GM19372 (cell line): ENCODE results near the gene COL8A2.

Experiments
- ATAC-seq: cut with Tn5 transposase; IDR thresholded peaks from one replicate; pipeline ENCODE4 v1.9.1; 2021; ENCODE audit warnings: mild to moderate bottlenecking, low read depth, moderate library complexity; ENCODE audit not compliant: unreplicated experiment

The COL8A2 gene

DNA sequence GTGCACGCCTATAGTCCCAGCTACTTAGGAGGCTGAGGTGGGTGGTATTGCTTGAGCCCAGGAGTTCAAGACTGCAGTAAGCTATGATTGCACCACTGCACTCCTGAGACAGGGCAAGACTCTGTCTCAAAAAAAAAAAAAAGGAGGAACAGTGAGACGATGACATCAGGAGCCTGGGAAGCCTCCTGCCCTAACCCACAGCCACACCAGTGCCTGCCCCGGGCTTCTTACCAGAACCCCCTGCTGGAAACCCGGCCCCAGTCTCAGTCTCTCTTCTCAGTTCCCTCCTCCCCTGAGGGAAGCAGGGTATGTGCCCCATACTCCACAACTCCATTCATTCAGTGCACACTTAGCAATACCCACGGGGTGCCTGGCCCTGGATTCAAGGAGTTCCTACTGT lies 9.1 kb downstream of the COL8A2 start:
- no peak for ATAC-seq

GRCh38 chr1:36115200-36115669 lies 9.8 kb downstream of the COL8A2 start:
- ATAC-seq: no peak

GRCh38 chr1:36114371-36114770 lies 10.7 kb downstream of the COL8A2 start:
- no peak for ATAC-seq

DNA sequence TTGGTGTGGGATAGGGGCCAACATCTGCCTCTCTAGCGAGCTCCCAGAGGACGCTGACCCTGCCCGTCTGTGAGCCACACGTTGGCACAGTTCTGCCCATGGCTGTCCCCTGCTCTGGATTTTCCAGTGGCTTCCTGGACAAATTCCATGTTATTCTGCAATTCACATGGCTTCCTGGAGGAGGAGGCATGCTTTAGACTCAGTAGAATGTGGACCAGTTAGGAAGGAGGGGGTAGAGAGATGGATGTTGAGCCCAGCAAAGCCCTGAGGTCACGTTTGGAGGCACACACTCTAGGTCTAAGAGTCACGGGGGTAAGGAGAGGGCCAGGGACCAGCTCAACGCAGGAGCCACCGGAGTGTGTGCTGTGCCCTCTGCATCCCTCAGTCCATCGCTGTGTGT lies 12.2 kb downstream of the COL8A2 start:
- ATAC-seq: no peak

- ATAC-seq: no peak
Measured at GRCh38 chr1:36111151-36111550, 13.9 kb downstream of the COL8A2 start.

DNA sequence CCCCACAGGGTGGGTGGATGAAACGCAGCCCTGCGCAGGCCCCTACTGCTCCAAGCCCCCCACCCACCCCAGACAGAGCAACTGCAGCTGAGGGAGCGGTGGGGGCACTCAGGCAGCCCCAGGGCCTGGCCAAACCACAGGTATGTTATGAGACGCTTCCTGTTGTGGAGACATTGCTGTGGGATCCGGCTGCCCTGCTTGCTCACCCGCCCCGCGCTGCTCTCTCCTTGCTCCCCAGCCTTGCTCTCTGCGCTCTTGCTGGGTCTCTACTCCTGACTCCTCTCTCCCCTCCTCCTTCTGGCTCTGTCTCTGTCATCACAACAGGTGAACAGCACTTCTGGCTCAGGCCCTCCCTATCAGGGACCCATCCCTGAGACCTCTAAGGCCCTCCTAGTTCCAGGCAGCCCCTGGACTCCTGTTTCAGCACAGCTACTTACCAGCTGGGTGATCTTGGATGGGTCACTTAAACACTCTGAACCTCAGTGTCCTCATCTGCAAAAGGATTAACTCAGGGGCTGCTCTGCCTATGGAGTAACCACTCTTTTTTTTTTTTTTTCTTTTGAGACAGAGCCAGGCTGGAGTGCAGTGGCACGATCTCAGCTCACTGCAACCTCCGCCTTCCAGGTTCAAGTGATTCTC lies 15.9 kb downstream of the COL8A2 start:
- no peak for ATAC-seq

GRCh38 chr1:36108314-36108713 lies 16.7 kb downstream of the COL8A2 start:
- ATAC-seq: no peak

DNA sequence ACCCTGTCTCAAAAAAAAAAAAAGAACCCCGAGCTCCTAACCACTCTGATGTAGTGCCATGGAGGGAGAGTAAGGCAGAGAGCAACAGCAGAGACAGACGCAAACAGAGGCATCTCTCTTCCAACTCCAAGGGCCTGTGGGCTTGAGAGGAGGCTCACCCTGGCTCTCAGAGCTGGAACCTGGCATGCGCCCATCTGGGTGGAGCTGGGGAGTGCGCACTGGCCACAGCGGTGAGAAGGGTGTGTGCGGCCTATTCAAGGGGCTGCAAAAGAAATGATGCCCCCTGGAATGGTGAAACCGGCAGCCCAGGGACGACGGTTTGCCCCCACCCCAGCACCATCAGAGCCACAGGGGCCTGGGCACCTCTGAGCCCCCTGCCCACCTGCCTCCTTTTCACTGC lies 17.6 kb downstream of the COL8A2 start:
- ATAC-seq: no peak

GRCh38 chr1:36106269-36106668 lies 18.8 kb downstream of the COL8A2 start:
- no peak for ATAC-seq

DNA sequence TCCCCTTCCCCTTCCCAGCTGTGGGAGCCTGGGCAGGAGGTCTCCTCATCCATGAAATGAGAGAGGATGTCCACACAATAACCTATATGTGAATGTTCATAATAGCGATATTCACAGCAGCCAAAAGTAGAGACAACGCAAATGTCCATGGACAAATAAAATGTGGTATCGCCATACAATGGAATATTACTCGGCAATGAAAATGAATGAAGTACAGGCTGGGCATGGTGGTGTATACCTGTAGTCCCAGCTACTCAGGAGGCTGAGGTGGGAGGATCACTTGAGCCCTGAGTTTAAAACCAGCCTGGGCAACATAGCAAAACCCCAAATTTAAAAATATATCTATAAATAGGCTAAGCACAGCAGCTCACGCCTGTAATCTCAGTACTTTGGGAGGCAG lies 23.5 kb downstream of the COL8A2 start:
- ATAC-seq: no peak

GRCh38 chr1:36100376-36100775 lies 24.6 kb downstream of the COL8A2 start:
- no peak for ATAC-seq

DNA sequence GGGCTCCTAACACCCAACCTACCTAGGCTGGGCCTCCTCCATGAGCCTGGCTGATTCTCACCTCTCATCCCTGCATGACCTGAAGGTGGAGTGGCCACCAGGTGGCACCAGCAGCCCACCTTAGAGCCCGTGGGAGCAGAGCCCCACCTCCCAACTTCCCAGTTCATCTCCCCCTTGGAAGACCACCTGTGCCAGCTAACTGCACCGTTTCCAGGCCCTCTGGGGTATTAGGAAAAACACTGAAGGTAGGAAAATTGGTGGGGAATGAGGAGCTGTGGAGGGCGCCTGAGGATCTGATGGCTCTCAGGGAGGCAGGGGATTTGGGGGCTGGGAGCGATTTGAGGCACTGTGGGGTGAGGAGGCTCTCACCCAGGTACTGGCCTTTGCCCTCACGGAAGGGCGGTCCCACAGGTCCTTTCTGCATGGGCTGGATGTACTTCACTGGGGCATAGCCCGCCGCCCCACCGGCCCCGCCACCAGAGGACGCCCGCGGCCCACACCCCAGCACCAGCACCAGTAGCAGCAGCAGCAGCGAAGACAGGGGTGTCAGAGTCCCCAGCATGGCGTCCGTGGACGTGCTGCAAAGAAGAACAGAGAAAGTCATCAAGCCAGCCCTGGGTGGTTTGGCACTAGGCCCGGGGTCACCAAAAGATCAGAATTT lies 25.2 kb downstream of the COL8A2 start:
- no peak for ATAC-seq

DNA sequence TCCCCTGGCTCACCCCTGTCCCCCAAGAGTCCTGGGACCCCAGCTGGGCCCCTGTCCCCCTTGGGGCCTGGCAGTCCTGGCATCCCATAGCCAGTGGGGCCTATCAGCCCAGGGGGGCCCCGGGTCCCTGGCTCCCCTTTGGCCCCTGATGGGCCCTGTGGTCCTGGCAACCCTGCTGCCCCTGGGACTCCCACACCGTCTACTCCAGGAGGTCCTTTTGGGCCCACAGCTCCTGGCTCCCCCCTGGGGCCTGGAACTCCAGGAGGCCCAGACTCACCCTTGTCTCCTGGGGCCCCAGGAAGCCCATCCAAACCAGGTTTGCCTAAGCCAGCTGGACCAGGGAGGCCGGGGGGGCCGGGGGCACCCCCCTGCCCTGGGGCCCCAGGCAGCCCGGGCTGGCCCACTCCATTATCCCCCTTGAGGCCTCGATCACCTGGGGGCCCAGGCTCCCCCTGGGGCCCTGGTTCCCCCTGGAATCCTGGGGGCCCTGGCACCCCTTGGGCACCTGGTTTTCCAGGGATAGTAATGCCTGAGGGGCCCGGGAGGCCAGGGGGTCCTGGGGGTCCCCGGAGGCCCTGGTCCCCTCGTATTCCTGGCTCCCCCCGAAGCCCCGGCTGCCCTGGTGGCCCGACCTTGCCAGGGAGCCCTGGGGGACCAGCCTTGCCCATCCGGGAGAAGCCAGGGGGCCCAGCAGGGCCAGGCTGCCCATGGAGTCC lies 26.2 kb downstream of the COL8A2 start:
- ATAC-seq: no peak

DNA sequence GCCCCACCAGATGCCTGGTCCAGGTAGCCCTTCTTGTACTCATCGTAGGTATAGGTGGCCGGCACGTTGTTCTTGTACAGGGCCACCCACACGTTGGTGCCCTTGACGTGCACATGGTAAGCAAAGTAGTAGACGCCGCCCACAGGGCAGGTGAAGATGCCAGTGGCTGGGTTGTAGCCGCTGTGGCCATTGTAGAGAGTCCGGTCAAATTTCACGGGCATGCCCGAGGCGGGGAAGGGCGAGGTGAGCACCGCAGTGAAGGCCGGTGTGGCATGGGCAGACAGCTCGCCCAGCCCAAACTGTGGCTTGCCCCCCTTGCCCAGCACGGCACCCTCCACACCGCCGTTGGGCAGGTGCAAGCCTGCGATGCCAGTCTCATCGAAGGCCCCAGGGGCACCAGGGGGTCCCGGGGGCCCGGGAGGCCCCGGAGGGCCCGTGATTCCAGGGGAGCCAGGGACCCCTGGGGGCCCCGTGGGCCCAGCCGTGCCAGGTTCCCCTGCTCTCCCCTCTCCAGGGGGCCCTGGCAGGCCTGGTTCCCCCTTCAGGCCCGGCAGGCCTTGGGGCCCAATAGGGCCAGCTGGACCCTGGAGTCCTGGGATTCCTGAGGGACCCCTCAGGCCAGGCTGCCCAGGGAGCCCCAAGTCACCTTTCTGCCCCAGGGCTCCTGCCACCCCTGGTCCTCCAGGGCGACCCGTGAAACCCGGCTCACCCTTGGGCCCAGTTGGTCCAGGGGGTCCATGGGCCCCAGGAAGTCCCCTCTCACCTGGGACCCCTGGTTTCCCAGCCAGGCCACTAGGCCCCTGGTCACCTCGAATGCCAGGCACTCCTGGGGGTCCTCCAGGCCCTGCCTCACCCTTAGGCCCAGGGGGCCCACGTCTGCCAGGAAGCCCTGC lies 27.1 kb downstream of the COL8A2 start:
- ATAC-seq: no peak

GRCh38 chr1:36096500-36097432 lies 28.3 kb downstream of the COL8A2 start:
- no peak for ATAC-seq

DNA sequence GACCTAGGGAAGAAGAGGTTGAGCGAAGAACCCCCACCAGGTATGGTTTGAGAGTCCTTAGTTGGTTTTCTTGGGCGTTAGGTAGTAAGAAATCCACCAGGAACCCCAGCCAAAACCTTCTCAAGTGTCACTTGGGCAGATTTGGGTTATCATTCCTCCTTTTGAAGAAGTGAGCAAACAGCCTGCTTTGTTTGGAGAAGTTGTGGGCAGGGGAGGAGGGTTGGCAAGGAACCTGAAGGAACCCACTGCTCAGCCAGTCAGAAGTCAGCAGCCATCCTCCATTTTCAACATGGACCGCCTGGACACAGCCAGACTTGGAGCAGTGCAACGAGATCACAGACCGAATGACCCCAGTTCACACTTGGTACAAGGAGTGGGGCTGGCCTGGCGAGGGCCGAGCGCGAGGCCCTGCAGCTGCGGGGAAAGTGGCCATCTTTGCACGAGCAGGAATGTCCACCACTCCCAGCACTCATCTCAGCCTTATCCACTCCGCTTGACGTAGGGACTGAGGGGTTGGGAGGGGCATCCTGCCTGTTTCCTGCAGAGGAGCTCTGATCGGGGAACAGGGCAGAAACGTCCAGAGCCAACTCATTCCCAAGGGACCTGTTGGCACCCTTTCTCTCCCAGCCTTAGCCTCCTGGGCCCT lies 29.1 kb downstream of the COL8A2 start:
- ATAC-seq: no peak

DNA sequence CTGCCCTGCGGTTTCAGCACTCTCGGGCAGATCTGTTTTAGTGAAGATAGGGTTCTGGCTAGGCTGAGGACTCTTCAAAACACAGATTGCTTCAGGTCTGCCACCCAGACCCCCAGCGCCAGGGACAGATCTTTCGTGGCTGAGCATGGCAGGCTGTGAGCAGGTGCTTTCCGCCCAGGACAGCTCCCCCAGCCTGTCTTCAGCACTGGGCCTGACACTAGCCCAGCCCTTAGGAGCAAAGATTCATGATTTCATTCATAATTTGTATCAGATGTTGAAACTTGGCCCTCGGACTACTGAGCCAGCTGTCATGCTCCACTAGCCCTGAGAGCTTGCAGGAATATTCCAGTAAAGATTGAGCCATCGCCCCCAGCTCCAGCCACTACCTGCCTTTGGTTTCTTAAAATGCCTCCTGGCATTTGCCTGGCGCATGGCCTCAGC lies 30.4 kb downstream of the COL8A2 start:
- ATAC-seq: no peak

- no peak for ATAC-seq
Measured at GRCh38 chr1:36093929-36094328, 31.1 kb downstream of the COL8A2 start.

DNA sequence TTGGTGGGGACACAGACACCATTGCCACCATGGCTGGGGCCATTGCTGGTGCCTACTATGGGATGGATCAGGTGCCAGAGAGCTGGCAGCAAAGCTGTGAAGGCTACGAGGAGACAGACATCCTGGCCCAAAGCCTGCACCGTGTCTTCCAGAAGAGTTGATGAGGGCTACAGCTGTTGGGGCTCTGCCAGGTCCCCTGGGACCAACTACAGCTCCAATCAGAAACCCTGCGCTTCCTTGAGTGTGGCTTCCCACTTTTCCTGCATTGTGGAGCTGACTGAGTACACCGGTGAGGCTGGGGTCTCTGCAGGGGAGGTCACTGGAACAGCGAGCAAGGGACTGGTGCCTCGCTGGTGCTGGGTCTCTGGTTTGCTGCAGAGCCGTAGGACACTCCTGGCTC lies 31.8 kb downstream of the COL8A2 start:
- no peak for ATAC-seq
